Mucosa of descending colon (tissue), 3 donors: ENCODE measurements around the gene HEYL. TPM values are rescaled to one million over a fixed set of nuclear protein-coding genes. Genes with fewer than 3 reads are reported as not detected.

Source experiments
- ATAC-seq: fragments of 200-7000 bp; cut with Tn5 transposase; one replicate; pipeline ENCODE4 v1.9.1; 2020; ENCODE audit warnings: mild to moderate bottlenecking, moderate library complexity
- DNase-seq, 3 donors: peaks; one replicate each; pipeline ENCODE4 v3.0.0-alpha.2; 2020
- H3K36me3 ChIP-seq: fragments of 200-600 bp; one replicate; pipeline ENCODE4 v1.8.0; 2021; ENCODE audit warnings: low read depth, mild to moderate bottlenecking
- H3K4me1 ChIP-seq: fragments of 200-600 bp; one replicate; pipeline ENCODE4 v1.8.0; 2021; ENCODE audit warnings: low read depth, mild to moderate bottlenecking
- H3K4me3 ChIP-seq: fragments of 200-600 bp; one replicate; pipeline ENCODE4 v1.8.0; 2021; ENCODE audit warnings: mild to moderate bottlenecking
- H3K9me3 ChIP-seq: fragments of 200-600 bp; one replicate; pipeline ENCODE4 v1.8.0; 2021; ENCODE audit warnings: mild to moderate bottlenecking
- intact Hi-C, 2 donors: fragments of 100-400 bp; cut with DNase I in 1 of 2; cut with micrococcal nuclease in 1 of 2; formaldehyde crosslinking; loops; one replicate each; pipeline versions ENCODE4 v1.11.0 to v1.11.1; 2022; cut with DNase I, micrococcal nuclease
- total RNA-seq, 3 donors: library from RNA; stranded (reverse); fragmentation: NEBNext Ultra II Directional in 2 of 3; extraction: Animal tissue kit (Norgen Biotek cat#: 25700) in 2 of 3; gene quantifications; one replicate each; pipeline versions ENCODE4 v1.2.1 to v1.2.4, GENCODE V29; 2021 to 2023
- TF ChIP-seq, protein P1 (sequence below): fragments of 200-600 bp; IDR thresholded peaks from one replicate; pipeline ENCODE4 v1.8.0; 2022; ENCODE audit warnings: antibody characterized with exemption, mild to moderate bottlenecking
- donor health status: DM: no; HTN: no; CAD: no; lungs with moderate emphysema.
- donor health status: DM: no; HTN: no; CAD: no.
- donor health status: DM: no; HTN: yes; CAD: no.

The HEYL gene
- total RNA-seq, 3 donors from 2014 or later: 2.3 to 3.5 (median 2.4) TPM

GRCh38 chr1:39684313-39684664, 44.8 kb upstream of the HEYL start:
- H3K4me1 ChIP-seq: no peaks in the 10 kb centered on the region
- H3K4me3 ChIP-seq: no peak overlapping the region
- H3K36me3 ChIP-seq: no peaks in the 10 kb centered on the region
- no peak for DNase-seq
- no peak for ATAC-seq
- intact Hi-C loops: no loop called here
- no peaks in the 10 kb centered on the region for H3K9me3 ChIP-seq
- TF ChIP-seq, protein P1, sequence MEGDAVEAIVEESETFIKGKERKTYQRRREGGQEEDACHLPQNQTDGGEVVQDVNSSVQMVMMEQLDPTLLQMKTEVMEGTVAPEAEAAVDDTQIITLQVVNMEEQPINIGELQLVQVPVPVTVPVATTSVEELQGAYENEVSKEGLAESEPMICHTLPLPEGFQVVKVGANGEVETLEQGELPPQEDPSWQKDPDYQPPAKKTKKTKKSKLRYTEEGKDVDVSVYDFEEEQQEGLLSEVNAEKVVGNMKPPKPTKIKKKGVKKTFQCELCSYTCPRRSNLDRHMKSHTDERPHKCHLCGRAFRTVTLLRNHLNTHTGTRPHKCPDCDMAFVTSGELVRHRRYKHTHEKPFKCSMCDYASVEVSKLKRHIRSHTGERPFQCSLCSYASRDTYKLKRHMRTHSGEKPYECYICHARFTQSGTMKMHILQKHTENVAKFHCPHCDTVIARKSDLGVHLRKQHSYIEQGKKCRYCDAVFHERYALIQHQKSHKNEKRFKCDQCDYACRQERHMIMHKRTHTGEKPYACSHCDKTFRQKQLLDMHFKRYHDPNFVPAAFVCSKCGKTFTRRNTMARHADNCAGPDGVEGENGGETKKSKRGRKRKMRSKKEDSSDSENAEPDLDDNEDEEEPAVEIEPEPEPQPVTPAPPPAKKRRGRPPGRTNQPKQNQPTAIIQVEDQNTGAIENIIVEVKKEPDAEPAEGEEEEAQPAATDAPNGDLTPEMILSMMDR: no peak

GRCh38 chr1:39683591-39684312, 44.3 kb upstream of the HEYL start:
- Histone ChIP-seq H3K4me3 (no peak overlapping the region), H3K36me3 (no peaks in the 10 kb centered on the region), H3K9me3 (no peaks in the 10 kb centered on the region), H3K4me1 (no peaks in the 10 kb centered on the region)
- intact Hi-C loops: no loop called here
- TF ChIP-seq, protein P1: no peak
- DNase-seq (peak in 1 of 3 donors; percentile 29), ATAC-seq (peak; percentile 43)

GRCh38 chr1:39681999-39682398, 42.6 kb upstream of the HEYL start:
- no peak for ATAC-seq
- intact Hi-C loops: no loop called here

GRCh38 chr1:39681294-39681693, 41.9 kb upstream of the HEYL start:
- no peak overlapping the region for H3K4me3 ChIP-seq
- ATAC-seq: no peak
- H3K4me1 ChIP-seq: no peaks in the 10 kb centered on the region
- intact Hi-C loops: no loop called here
- H3K9me3 ChIP-seq: no peaks in the 10 kb centered on the region
- no peak for DNase-seq
- TF ChIP-seq, protein P1: no peak
- H3K36me3 ChIP-seq: no peaks in the 10 kb centered on the region

More at GRCh38 chr1:39681999-39682398, 42.6 kb upstream of the HEYL start:
- H3K4me1 ChIP-seq: no peaks in the 10 kb centered on the region
- no peak overlapping the region for H3K4me3 ChIP-seq
- TF ChIP-seq, protein P1: no peak
- no peaks in the 10 kb centered on the region for H3K36me3 ChIP-seq
- H3K9me3 ChIP-seq: no peaks in the 10 kb centered on the region
- no peak for DNase-seq

DNA sequence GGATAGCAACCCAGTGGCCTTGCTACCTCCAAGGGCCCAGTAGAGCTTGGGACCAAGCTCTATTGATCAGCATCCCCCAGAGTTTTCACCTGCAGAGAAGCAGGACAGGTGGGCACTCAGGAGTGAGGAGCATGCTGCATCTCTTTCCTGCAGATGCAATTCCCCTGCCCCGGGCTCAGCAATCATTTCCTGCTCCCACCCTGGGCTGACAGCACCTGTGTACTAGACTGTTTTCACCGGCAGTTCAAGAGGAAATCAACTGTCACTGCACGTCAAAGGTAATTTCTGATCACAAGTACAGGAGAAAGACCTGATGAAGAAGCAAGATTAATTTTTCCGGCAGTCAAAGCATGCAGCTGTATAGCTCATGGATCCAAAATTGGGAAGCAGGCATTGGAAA, 41.3 kb upstream of the HEYL start:
- no peaks in the 10 kb centered on the region for H3K36me3 ChIP-seq
- TF ChIP-seq, protein P1: no peak
- ATAC-seq: no peak
- H3K4me3 ChIP-seq: no peak overlapping the region
- H3K4me1 ChIP-seq: no peaks in the 10 kb centered on the region
- no peaks in the 10 kb centered on the region for H3K9me3 ChIP-seq
- intact Hi-C loops: no loop called here
- DNase-seq: no peak
